Neuronal stem cell (in vitro differentiated cells): ENCODE measurements around the gene PLCD3.

Experiments used
- DNase-seq: peaks from one replicate; pipeline ENCODE4 v3.0.0-alpha.2; 2013; ENCODE audit warnings: low spot score
- H2AFZ ChIP-seq: one replicate; pipeline ENCODE4 v1.6.1; 2013; ENCODE audit warnings: mild to moderate bottlenecking, low read length, inconsistent platforms
- H2AK5ac ChIP-seq: 2 replicates; pipeline ENCODE4 v1.6.1; 2013; ENCODE audit warnings: low read depth, mild to moderate bottlenecking, inconsistent platforms, low read length, moderate library complexity, mixed read lengths
- H2BK120ac ChIP-seq: 2 replicates; pipeline ENCODE4 v1.6.1; 2013; ENCODE audit warnings: low read depth, mild to moderate bottlenecking, inconsistent platforms, low read length, moderate library complexity, mixed read lengths
- H2BK12ac ChIP-seq: one replicate; pipeline ENCODE4 v1.6.1; 2013; ENCODE audit warnings: low read length, inconsistent platforms
- H2BK15ac ChIP-seq: 2 replicates; pipeline ENCODE4 v1.6.1; 2013; ENCODE audit warnings: mild to moderate bottlenecking, low read length, inconsistent platforms, mixed read lengths
- H2BK5ac ChIP-seq: one replicate; pipeline ENCODE4 v1.6.1; 2013; ENCODE audit warnings: inconsistent platforms, mild to moderate bottlenecking, low read length, moderate library complexity
- H3K14ac ChIP-seq: one replicate; pipeline ENCODE4 v1.6.1; 2013; ENCODE audit warnings: low read length, inconsistent platforms
- H3K18ac ChIP-seq: 2 replicates; pipeline ENCODE4 v1.6.1; 2013; ENCODE audit warnings: low read length, inconsistent platforms
- H3K23ac ChIP-seq: 2 replicates; pipeline ENCODE4 v1.6.1; 2013; ENCODE audit warnings: low read depth, mild to moderate bottlenecking, mixed read lengths, low read length, inconsistent platforms; ENCODE audit not compliant: poor library complexity
- H3K27ac ChIP-seq: replicated peaks from 3 replicates; pipeline ENCODE4 v1.5.1; 2013; ENCODE audit warnings: low read length, inconsistent platforms
- H3K27me3 ChIP-seq, 3 experiments: 2 replicates each; pipeline ENCODE4 v1.6.1; 2013; ENCODE audit warnings: low read length in 3 of 3, mild to moderate bottlenecking in 2 of 3, inconsistent platforms in 1 of 3, low read depth in 1 of 3, mixed read lengths in 1 of 3, moderate library complexity in 1 of 3; ENCODE audit not compliant: control insufficient read depth in 3 of 3, insufficient read depth in 3 of 3
- H3K36me3 ChIP-seq, 2 donors: replicated peaks in 1 of 2; 2 replicates each; pipeline ENCODE4 v1.6.1; 2013; ENCODE audit warnings: low read length in 2 of 2; ENCODE audit not compliant: control insufficient read depth in 2 of 2, insufficient read depth in 2 of 2
- H3K4ac ChIP-seq: 2 replicates; pipeline ENCODE4 v1.6.1; 2013; ENCODE audit warnings: inconsistent platforms, mild to moderate bottlenecking, low read length, moderate library complexity
- H3K4me1 ChIP-seq, 2 donors: 1 replicate in 1 of 2; 2 replicates in 1 of 2; pipeline ENCODE4 v1.6.1; 2013; ENCODE audit warnings: low read length in 2 of 2, low read depth in 1 of 2; ENCODE audit not compliant: control insufficient read depth in 2 of 2, insufficient read depth in 1 of 2
- H3K4me2 ChIP-seq: one replicate; pipeline ENCODE4 v1.6.1; 2013; ENCODE audit warnings: mild to moderate bottlenecking, low read length, inconsistent platforms; ENCODE audit not compliant: insufficient read depth, poor library complexity, severe bottlenecking
- H3K4me3 ChIP-seq, 2 donors: 2 replicates each; pipeline ENCODE4 v1.5.1; 2013; ENCODE audit warnings: low read length in 2 of 2, mild to moderate bottlenecking in 2 of 2, inconsistent platforms in 1 of 2, moderate library complexity in 1 of 2
- H3K79me1 ChIP-seq: one replicate; pipeline ENCODE4 v1.6.1; 2013; ENCODE audit warnings: low read depth, mild to moderate bottlenecking, inconsistent platforms, low read length, moderate library complexity
- H3K9ac ChIP-seq: one replicate; pipeline ENCODE4 v1.6.1; 2013; ENCODE audit warnings: mild to moderate bottlenecking, low read depth, low read length, inconsistent platforms; ENCODE audit not compliant: poor library complexity
- H3K9me3 ChIP-seq, 2 donors: replicated peaks in 1 of 2; 2 replicates each; pipeline versions ENCODE3 to v1.6.1; 2013; ENCODE audit warnings: low read length in 2 of 2, mild to moderate bottlenecking in 2 of 2, inconsistent platforms in 1 of 2, low read depth in 1 of 2, mixed read lengths in 1 of 2, moderate library complexity in 1 of 2; ENCODE audit not compliant: control insufficient read depth in 2 of 2, insufficient read depth in 1 of 2
- H4K8ac ChIP-seq: one replicate; pipeline ENCODE4 v1.6.1; 2013; ENCODE audit warnings: low read depth, mild to moderate bottlenecking, inconsistent platforms, low read length, moderate library complexity
- H4K91ac ChIP-seq: one replicate; pipeline ENCODE4 v1.6.1; 2013; ENCODE audit warnings: low read length, low read depth, mild to moderate bottlenecking, inconsistent platforms; ENCODE audit not compliant: poor library complexity
- WGBS, 2 donors: extraction: QIAGEN DNeasy Blood & Tissue Kit; methylation state at CpG; one replicate each; pipeline ENCODE4 v1.1.7; 2013; ENCODE audit warnings: missing lambda C conversion rate in 2 of 2, mixed read lengths in 1 of 2; ENCODE audit not compliant: insufficient read length in 2 of 2, insufficient replicate concordance in 1 of 2; ENCODE audit errors: extremely low coverage in 2 of 2; 5-methylcytosine and 5-hydroxymethylcytosine counted together

Gene PLCD3

GRCh38 chr17:45061606-45062205 lies 70.6 kb downstream of the PLCD3 start:
- no peaks in the 10 kb centered on the region for H3K9me3 ChIP-seq
- no peaks in the 10 kb centered on the region for H3K27me3 ChIP-seq
- no peak overlapping the region for H3K14ac ChIP-seq
- no peak overlapping the region for H4K8ac ChIP-seq
- peak overlapping the region; percentile 46 for H3K4me2 ChIP-seq
- no peak overlapping the region for H2AK5ac ChIP-seq
- H3K36me3 ChIP-seq, result peaks cover 2 to 17% of the 10 kb centered on the region in 2 donors
- H2AFZ ChIP-seq, result peak overlapping the region; percentile 89
- H2BK12ac ChIP-seq, result no peak overlapping the region
- H3K4me3 ChIP-seq, result peak overlapping the region; percentile 75 to 99
- no peak overlapping the region for H3K18ac ChIP-seq
- H3K23ac ChIP-seq, result no peak overlapping the region
- peaks cover 5 to 6% of the 10 kb centered on the region in 2 donors for H3K4me1 ChIP-seq
- WGBS, 2 donors, result no CpG with 5 or more reads among the region's 15 CpGs
- H4K91ac ChIP-seq, result no peak overlapping the region
- H2BK120ac ChIP-seq, result no peak overlapping the region
- H2BK15ac ChIP-seq, result no peak overlapping the region
- no peak for DNase-seq
- no peak overlapping the region for H3K27ac ChIP-seq
- H3K9ac ChIP-seq, result no peak overlapping the region
- H2BK5ac ChIP-seq, result no peak overlapping the region
- H3K79me1 ChIP-seq, result peaks cover 3% of the 10 kb centered on the region
- no peak overlapping the region for H3K4ac ChIP-seq

- no CpG with 5 or more reads among the region's 50 CpGs for WGBS, 2 donors
- H2BK5ac ChIP-seq, result peak within 1 kb of the TSS; percentile 54
- H2AFZ ChIP-seq, result peak within 1 kb of the TSS; percentile 97
- H2BK120ac ChIP-seq, result no peak within 1 kb of the TSS
- peak within 1 kb of the TSS; percentile 94 for H3K23ac ChIP-seq
- H4K8ac ChIP-seq, result no peak within 1 kb of the TSS
- peak within 1 kb of the TSS; percentile 95 for H3K18ac ChIP-seq
- no peak within 1 kb of the TSS for H2BK15ac ChIP-seq
- no peaks in the 10 kb centered on the region for H3K27me3 ChIP-seq
- peak within 1 kb of the TSS; percentile 73 for H3K27ac ChIP-seq
- H3K79me1 ChIP-seq, result peaks cover 2% of the 10 kb centered on the region
- H3K9ac ChIP-seq, result peak within 1 kb of the TSS; percentile 96
- H4K91ac ChIP-seq, result no peak within 1 kb of the TSS
- no peak within 1 kb of the TSS for H2BK12ac ChIP-seq
- H3K36me3 ChIP-seq, result peaks cover 2 to 16% of the 10 kb centered on the region in 2 donors
- H3K4me2 ChIP-seq, result peak within 1 kb of the TSS; percentile 91
- H3K4ac ChIP-seq, result no peak within 1 kb of the TSS
- peak within 1 kb of the TSS; percentile 14 for H3K14ac ChIP-seq
- H2AK5ac ChIP-seq, result no peak within 1 kb of the TSS
- H3K4me3 ChIP-seq, result peak within 1 kb of the TSS; percentile 75 to 99
- H3K4me1 ChIP-seq, result peaks cover 5 to 6% of the 10 kb centered on the region in 2 donors
- peak; percentile 100 for DNase-seq
- H3K9me3 ChIP-seq, result no peaks in the 10 kb centered on the region
These were observed 71.3 kb downstream of the PLCD3 start, which contains the start of gene NMT1 for GRCh38 chr17:45060797-45061605. Gene NMT1 (plus strand): TSS chr17:45061317. CDS start chr17:45061330, 13 bp downstream.

GRCh38 chr17:45060382-45060796 lies 71.9 kb downstream of the PLCD3 start:
- H3K9ac ChIP-seq, result peak overlapping the region; percentile 86
- H3K23ac ChIP-seq, result peak overlapping the region; percentile 40
- no peak overlapping the region for H4K8ac ChIP-seq
- no peak overlapping the region for H4K91ac ChIP-seq
- peaks cover 5 to 6% of the 10 kb centered on the region in 2 donors for H3K4me1 ChIP-seq
- peak overlapping the region; percentile 55 for H3K27ac ChIP-seq
- H3K4me2 ChIP-seq, result peak overlapping the region; percentile 91
- H3K79me1 ChIP-seq, result no peaks in the 10 kb centered on the region
- H3K36me3 ChIP-seq, result peaks cover 3 to 16% of the 10 kb centered on the region in 2 donors
- H2AK5ac ChIP-seq, result no peak overlapping the region
- DNase-seq, result no peak
- WGBS, 2 donors, result no CpG with 5 or more reads among the region's 15 CpGs
- no peak overlapping the region for H3K4ac ChIP-seq
- peaks cover 0 to 2% of the 10 kb centered on the region in 2 donors for H3K9me3 ChIP-seq
- H3K27me3 ChIP-seq, result no peaks in the 10 kb centered on the region
- no peak overlapping the region for H2BK120ac ChIP-seq
- H3K14ac ChIP-seq, result peak overlapping the region; percentile 14
- peak overlapping the region; percentile 54 for H2BK5ac ChIP-seq
- H3K18ac ChIP-seq, result peak overlapping the region; percentile 90
- H2AFZ ChIP-seq, result peak overlapping the region; percentile 97
- no peak overlapping the region for H2BK12ac ChIP-seq
- no peak overlapping the region for H2BK15ac ChIP-seq
- H3K4me3 ChIP-seq, result peak overlapping the region; percentile 75 to 88
